NOMO-1 (cell line): Measurements from ENCODE around the gene KRTAP8-1.
A peak's percentile ranks its signal among the peaks of the same experiment; 100 is the strongest.

Experiments
- DNase-seq, 2 experiments: peaks; one replicate each; lab custom pipeline; 2025; ENCODE audit not compliant: unreplicated experiment in 2 of 2; lab: John Stamatoyannopoulos, UW

KRTAP8-1 gene

GRCh38 chr21:30813174-30813573 lies at the start of gene KRTAP8-1:
KRTAP8-1 (minus strand) TSS chr21:30813274; CDS start chr21:30813220, 54 bp downstream.
- no peak for DNase-seq

- DNase-seq, result no peak
These were observed 34.8 kb upstream of the KRTAP8-1 start for GRCh38 chr21:30847627-30848500.

- no peak for DNase-seq
These were observed 29.9 kb upstream of the KRTAP8-1 start for GRCh38 chr21:30842990-30843389.

GRCh38 chr21:30839304-30839703 lies 26.2 kb upstream of the KRTAP8-1 start:
- DNase-seq, result no peak

- DNase-seq, result no peak
These were observed 25.5 kb upstream of the KRTAP8-1 start for GRCh38 chr21:30838536-30838935.

GRCh38 chr21:30831194-30831765 lies 18.2 kb upstream of the KRTAP8-1 start:
- peak in 1 of 2 experiments; percentile 27 for DNase-seq

- no peak for DNase-seq
These were observed 16.6 kb upstream of the KRTAP8-1 start, which contains the start of gene KRTAP7-1 for GRCh38 chr21:30829659-30830058. KRTAP7-1 (minus strand) TSS chr21:30829759; CDS start chr21:30829698, 61 bp downstream.

- DNase-seq, result no peak
These were observed 6.0 kb upstream of the KRTAP8-1 start for GRCh38 chr21:30818837-30819610.

- DNase-seq, result no peak
These were observed 12.5 kb downstream of the KRTAP8-1 start for GRCh38 chr21:30800605-30801004.

GRCh38 chr21:30793581-30794314 lies 19.3 kb downstream of the KRTAP8-1 start:
- DNase-seq, result no peak

- DNase-seq, result no peak
These were observed 33.8 kb downstream of the KRTAP8-1 start for GRCh38 chr21:30779249-30779648.

GRCh38 chr21:30769724-30770431 lies 43.2 kb downstream of the KRTAP8-1 start:
- DNase-seq, result no peak
